Measurements from ENCODE around the gene SLC51A. TPM values are rescaled to one million over a fixed set of nuclear protein-coding genes. Genes with fewer than 3 reads are reported as not detected.

Gene SLC51A
- total and polyA plus RNA-seq, 9 of the 15 experiments (the other 6 are each of a cell fraction or from before 2014, with no cell fraction given) = 0.35 to 0.38 TPM; not detected in 7

DNA sequence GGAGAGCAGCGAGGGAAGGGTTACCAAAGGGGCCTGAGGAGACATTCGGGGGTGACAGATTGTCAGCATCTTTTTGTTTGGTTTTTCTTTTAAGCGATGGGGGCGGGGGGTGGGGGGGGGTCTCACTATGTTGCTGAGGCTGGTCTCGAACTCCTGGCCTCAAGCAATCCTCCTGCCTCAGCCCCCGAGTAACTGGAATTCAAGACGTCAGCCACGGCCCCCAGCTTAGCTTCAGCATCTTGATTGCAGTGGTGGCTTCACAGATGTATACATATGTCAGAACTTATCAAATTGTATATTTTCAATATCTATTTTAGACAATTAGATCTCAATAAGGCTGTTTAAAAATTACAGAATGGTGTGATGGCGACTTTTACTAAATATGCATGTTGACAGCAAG lies 36.0 kb upstream of the SLC51A start:
- H3K27me3 ChIP-seq (ENCODE audit: control insufficient read depth in 2 of 2, insufficient read depth in 2 of 2, low read length in 2 of 2) = no peaks in the 10 kb centered on the region
- H3K9ac ChIP-seq (ENCODE audit: insufficient read depth in 1 of 2, low read depth in 2 of 2, low read length in 2 of 2) = peak overlapping the region; percentile 32 to 76; a peak in 3 of 4 replicates
- H3K4me3 ChIP-seq = no peak overlapping the region
- ATAC-seq (no peak), FAIRE-seq (no peak), DNase-seq (ENCODE audit: extremely low read depth in 1 of 4, low spot score in 3 of 4) (no peak)
- BruUV-seq (replicated peaks) = no TSS peak
- no peaks in the 10 kb centered on the region for H4K20me1 ChIP-seq (replicated peaks; ENCODE audit: control insufficient read depth, insufficient read depth, low read length)
- intact Hi-C loops (cut with micrococcal nuclease) (no loop called here), in situ Hi-C loops (cut with MboI) (no loop called here)
- H3K4me2 ChIP-seq (ENCODE audit: insufficient read depth, low read length) = peak overlapping the region; percentile 67
- peaks cover 59 to 75% of the 10 kb centered on the region in 2 experiments for H3K4me1 ChIP-seq (replicated peaks in 1 of 2; ENCODE audit: control insufficient read depth in 2 of 2, insufficient read depth in 2 of 2, low read length in 2 of 2)
- H2AFZ ChIP-seq (ENCODE audit: low read depth, low read length) = peak overlapping the region; percentile 95
- ChIA-PET CTCF (ENCODE audit: low intra/inter-chr PET ratio) (no interaction called here), POLR2A (interaction anchor here (0.6 to 4.0 kb wide), 9 partner anchors 9 to 624 kb away, joined by 3 to 23 read pairs (median 3); no protein-coding TSS in a partner anchor)
- 43% methylated on average over 7 of the region's 9 CpGs for WGBS (ENCODE audit: insufficient coverage, low coverage, missing lambda C conversion rate)
- no peaks in the 10 kb centered on the region for H3K36me3 ChIP-seq (ENCODE audit: control insufficient read depth, insufficient read depth, low read length)
- H3K27ac ChIP-seq (ENCODE audit: extremely low read depth, low read depth, low read length) = peak overlapping the region; percentile 57
- peaks cover 4% of the 10 kb centered on the region; the same call in 1 of the 3 replicates for H3K79me2 ChIP-seq (ENCODE audit: control insufficient read depth, insufficient read depth, low read length)
- no peaks in the 10 kb centered on the region for H3K9me1 ChIP-seq (ENCODE audit: control insufficient read depth, insufficient read depth, low read length)
- H3K9me3 ChIP-seq (replicated peaks; ENCODE audit: control insufficient read depth, insufficient read depth, low read depth, low read length) = no peaks in the 10 kb centered on the region
- TF ChIP-seq, protein P1, sequence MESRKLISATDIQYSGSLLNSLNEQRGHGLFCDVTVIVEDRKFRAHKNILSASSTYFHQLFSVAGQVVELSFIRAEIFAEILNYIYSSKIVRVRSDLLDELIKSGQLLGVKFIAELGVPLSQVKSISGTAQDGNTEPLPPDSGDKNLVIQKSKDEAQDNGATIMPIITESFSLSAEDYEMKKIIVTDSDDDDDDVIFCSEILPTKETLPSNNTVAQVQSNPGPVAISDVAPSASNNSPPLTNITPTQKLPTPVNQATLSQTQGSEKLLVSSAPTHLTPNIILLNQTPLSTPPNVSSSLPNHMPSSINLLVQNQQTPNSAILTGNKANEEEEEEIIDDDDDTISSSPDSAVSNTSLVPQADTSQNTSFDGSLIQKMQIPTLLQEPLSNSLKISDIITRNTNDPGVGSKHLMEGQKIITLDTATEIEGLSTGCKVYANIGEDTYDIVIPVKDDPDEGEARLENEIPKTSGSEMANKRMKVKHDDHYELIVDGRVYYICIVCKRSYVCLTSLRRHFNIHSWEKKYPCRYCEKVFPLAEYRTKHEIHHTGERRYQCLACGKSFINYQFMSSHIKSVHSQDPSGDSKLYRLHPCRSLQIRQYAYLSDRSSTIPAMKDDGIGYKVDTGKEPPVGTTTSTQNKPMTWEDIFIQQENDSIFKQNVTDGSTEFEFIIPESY (CRISPR knock-in tag; IDR thresholded peaks at IDR 0.05) = no peak
- TF ChIP-seq, protein P2, sequence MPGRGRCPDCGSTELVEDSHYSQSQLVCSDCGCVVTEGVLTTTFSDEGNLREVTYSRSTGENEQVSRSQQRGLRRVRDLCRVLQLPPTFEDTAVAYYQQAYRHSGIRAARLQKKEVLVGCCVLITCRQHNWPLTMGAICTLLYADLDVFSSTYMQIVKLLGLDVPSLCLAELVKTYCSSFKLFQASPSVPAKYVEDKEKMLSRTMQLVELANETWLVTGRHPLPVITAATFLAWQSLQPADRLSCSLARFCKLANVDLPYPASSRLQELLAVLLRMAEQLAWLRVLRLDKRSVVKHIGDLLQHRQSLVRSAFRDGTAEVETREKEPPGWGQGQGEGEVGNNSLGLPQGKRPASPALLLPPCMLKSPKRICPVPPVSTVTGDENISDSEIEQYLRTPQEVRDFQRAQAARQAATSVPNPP (IDR thresholded peaks at IDR 0.05; ENCODE audit: borderline replicate concordance, insufficient read depth, insufficient read length) = no peak
- TF ChIP-seq SP2 (IDR thresholded peaks at IDR 0.05; ENCODE audit: extremely low read depth, low read depth, low read length, poor library complexity, severe bottlenecking) (no peak), ZNF324 (CRISPR knock-in tag; IDR thresholded peaks at IDR 0.05) (no peak), ZNF766 (CRISPR knock-in tag; conservative IDR thresholded peaks at IDR 0.05) (0 out of 2 replicates have a peak, but pooled peaks have one; percentile 8)
- TF ChIP-seq, protein P3, sequence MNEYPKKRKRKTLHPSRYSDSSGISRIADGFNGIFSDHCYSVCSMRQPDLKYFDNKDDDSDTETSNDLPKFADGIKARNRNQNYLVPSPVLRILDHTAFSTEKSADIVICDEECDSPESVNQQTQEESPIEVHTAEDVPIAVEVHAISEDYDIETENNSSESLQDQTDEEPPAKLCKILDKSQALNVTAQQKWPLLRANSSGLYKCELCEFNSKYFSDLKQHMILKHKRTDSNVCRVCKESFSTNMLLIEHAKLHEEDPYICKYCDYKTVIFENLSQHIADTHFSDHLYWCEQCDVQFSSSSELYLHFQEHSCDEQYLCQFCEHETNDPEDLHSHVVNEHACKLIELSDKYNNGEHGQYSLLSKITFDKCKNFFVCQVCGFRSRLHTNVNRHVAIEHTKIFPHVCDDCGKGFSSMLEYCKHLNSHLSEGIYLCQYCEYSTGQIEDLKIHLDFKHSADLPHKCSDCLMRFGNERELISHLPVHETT (CRISPR knock-in tag; conservative IDR thresholded peaks at IDR 0.05 in 1 of 2, IDR thresholded peaks at IDR 0.05 in 1 of 2) = no peak
- TF ChIP-seq, protein P4, sequence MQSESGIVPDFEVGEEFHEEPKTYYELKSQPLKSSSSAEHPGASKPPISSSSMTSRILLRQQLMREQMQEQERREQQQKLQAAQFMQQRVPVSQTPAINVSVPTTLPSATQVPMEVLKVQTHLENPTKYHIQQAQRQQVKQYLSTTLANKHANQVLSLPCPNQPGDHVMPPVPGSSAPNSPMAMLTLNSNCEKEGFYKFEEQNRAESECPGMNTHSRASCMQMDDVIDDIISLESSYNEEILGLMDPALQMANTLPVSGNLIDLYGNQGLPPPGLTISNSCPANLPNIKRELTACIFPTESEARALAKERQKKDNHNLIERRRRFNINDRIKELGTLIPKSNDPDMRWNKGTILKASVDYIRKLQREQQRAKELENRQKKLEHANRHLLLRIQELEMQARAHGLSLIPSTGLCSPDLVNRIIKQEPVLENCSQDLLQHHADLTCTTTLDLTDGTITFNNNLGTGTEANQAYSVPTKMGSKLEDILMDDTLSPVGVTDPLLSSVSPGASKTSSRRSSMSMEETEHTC (IDR thresholded peaks at IDR 0.05) = no peak
- TF ChIP-seq, protein P5, sequence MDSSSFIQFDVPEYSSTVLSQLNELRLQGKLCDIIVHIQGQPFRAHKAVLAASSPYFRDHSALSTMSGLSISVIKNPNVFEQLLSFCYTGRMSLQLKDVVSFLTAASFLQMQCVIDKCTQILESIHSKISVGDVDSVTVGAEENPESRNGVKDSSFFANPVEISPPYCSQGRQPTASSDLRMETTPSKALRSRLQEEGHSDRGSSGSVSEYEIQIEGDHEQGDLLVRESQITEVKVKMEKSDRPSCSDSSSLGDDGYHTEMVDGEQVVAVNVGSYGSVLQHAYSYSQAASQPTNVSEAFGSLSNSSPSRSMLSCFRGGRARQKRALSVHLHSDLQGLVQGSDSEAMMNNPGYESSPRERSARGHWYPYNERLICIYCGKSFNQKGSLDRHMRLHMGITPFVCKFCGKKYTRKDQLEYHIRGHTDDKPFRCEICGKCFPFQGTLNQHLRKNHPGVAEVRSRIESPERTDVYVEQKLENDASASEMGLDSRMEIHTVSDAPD (CRISPR knock-in tag; IDR thresholded peaks at IDR 0.05) = no peak

All from K562 (cell line).